GM12891 (cell line): ENCODE results near the gene ETF1.

Experiments used
- PAX5 ChIP-seq: IDR thresholded peaks from 2 replicates; pipeline ENCODE4 v1.6.1; 2011; ENCODE audit warnings: low read length, moderate library complexity, mild to moderate bottlenecking; ENCODE audit not compliant: insufficient read depth, severe bottlenecking
- POLR2A ChIP-seq: IDR thresholded peaks from 2 replicates; pipeline ENCODE4 v1.6.1; 2011; ENCODE audit warnings: low read depth, low read length, control low read depth
- POLR2AphosphoS5 ChIP-seq: IDR thresholded peaks from 2 replicates; pipeline ENCODE4 v1.6.1; 2011; ENCODE audit warnings: low read depth, low read length, control low read depth
- SPI1 ChIP-seq: IDR thresholded peaks from 2 replicates; pipeline ENCODE4 v1.6.1; 2011; ENCODE audit warnings: low read depth, low read length, control low read depth
- TAF1 ChIP-seq: IDR thresholded peaks from 2 replicates; pipeline ENCODE4 v1.6.1; 2011; ENCODE audit warnings: low read depth, low read length, control low read depth

GRCh38 chr5:138515556-138516245, 27.3 kb downstream of the ETF1 start:
- TF ChIP-seq PAX5 (no peak), SPI1 (no peak), POLR2AphosphoS5 (no peak), TAF1 (no peak), POLR2A (no peak)
